ENCODE results near the gene MAN2A2.

GRCh38 chr15:90868261-90868689 lies 34.8 kb upstream of the MAN2A2 start, which contains the start of gene FURIN:
- TF ChIP-seq ZNF184 (CRISPR knock-in tag; IDR thresholded peaks at IDR 0.05) = no peak
- no peak for TF ChIP-seq POLR2AphosphoS5 (IDR thresholded peaks at IDR 0.05; ENCODE audit: control insufficient read depth, insufficient read depth, low read depth, low read length)
- TF ChIP-seq ARID4B (CRISPR knock-in tag; IDR thresholded peaks at IDR 0.05) = no peak
